ENCODE measurements around the gene NAV2.

Gene NAV2

DNA sequence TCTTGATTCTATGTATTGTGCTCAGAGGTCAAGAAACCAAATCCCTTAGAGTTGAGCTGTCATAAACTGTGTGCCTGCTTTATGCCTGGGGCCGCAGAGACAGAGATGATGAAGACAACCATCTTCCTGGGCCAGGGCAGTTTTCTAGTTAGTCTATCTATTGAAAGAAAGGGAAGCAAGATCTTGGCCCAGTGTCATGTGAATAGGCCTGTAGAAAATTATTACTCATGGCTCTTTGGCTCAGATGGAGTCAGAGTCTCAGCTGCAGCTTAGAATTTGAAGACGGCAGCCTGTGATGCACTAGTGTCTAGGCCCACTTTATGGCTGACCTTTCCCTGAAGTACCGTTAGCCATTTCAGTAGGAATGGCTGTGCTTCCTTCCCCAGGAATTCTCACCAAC lies 335.6 kb downstream of the NAV2 start:
- in situ Hi-C loops (cut with MboI; ENCODE audit: low pct_unique_long_range_greater_than_20kb, low sequenced_read_pairs, unreplicated experiment), result no loop called here
- TF ChIP-seq, protein P1, sequence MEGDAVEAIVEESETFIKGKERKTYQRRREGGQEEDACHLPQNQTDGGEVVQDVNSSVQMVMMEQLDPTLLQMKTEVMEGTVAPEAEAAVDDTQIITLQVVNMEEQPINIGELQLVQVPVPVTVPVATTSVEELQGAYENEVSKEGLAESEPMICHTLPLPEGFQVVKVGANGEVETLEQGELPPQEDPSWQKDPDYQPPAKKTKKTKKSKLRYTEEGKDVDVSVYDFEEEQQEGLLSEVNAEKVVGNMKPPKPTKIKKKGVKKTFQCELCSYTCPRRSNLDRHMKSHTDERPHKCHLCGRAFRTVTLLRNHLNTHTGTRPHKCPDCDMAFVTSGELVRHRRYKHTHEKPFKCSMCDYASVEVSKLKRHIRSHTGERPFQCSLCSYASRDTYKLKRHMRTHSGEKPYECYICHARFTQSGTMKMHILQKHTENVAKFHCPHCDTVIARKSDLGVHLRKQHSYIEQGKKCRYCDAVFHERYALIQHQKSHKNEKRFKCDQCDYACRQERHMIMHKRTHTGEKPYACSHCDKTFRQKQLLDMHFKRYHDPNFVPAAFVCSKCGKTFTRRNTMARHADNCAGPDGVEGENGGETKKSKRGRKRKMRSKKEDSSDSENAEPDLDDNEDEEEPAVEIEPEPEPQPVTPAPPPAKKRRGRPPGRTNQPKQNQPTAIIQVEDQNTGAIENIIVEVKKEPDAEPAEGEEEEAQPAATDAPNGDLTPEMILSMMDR (IDR thresholded peaks at IDR 0.05; ENCODE audit: extremely low read depth, insufficient read depth, missing control alignments), result no peak
- DNase-seq (ENCODE audit: low spot score), result no peak

DNA sequence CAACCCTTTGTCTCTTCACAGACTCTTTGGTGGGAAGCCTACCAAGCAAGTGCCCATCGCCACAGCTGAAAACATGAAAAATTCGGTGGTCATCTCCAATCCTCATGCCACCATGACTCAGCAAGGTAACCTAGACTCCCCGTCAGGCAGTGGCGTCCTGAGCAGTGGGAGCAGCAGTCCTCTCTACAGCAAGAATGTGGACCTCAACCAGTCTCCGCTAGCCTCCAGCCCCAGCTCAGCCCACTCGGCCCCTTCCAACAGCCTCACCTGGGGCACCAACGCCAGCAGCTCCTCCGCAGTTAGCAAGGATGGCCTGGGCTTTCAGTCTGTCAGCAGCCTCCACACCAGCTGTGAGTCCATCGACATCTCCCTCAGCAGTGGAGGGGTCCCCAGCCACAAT lies 336.1 kb downstream of the NAV2 start:
- no peak for DNase-seq (ENCODE audit: low spot score)
- TF ChIP-seq, protein P1 (IDR thresholded peaks at IDR 0.05; ENCODE audit: extremely low read depth, insufficient read depth, missing control alignments), result no peak
- in situ Hi-C loops (cut with MboI; ENCODE audit: low pct_unique_long_range_greater_than_20kb, low sequenced_read_pairs, unreplicated experiment), result no loop called here

DNA sequence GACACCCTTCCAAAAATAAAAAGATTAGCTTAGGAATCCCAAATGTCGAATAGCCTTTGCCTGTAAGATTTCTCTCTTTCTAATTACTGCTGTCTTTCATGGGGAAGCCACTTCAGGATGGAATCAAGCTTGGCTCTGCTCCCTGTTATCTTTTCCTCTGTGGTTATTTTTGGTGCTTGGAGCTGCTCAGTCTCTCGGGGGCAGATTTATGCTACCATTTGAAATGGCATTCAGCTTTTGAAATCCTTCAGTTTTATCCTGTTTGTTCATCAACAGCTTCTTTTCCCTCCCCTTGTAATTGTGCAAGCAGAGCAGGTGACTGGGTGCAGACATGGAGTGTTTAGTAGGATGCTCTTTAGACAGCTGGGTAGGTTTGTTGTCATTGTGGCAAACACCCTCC lies 336.6 kb downstream of the NAV2 start:
- DNase-seq (ENCODE audit: low spot score), result no peak

DNA sequence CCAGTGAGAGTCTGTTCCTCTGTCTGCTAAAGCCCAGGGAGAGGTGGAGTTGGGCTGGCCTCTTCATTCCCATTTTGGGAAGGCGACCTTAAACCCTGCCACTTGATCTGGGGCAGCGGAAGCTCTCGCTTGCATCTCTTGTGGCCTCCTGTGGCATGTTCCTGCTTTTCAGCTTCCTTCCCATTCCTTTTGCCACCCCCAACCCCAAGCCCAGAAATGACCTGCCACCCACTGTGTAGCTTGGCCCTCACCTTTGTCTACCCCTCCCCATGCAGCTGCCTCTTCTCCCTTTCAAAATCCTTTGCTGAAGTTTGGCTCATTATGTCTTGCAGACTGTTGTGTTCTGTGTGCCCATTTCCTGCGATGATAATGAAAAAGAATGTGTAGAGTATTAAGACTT lies 337.4 kb downstream of the NAV2 start:
- TF ChIP-seq, protein P1 (IDR thresholded peaks at IDR 0.05; ENCODE audit: extremely low read depth, insufficient read depth, missing control alignments), result no peak
- DNase-seq (ENCODE audit: low spot score), result no peak

More for the DNA sequence above, 336.6 kb downstream of the NAV2 start:
- in situ Hi-C loops (cut with MboI; ENCODE audit: low pct_unique_long_range_greater_than_20kb, low sequenced_read_pairs, unreplicated experiment), result no loop called here
- TF ChIP-seq, protein P1 (IDR thresholded peaks at IDR 0.05; ENCODE audit: extremely low read depth, insufficient read depth, missing control alignments), result no peak

DNA sequence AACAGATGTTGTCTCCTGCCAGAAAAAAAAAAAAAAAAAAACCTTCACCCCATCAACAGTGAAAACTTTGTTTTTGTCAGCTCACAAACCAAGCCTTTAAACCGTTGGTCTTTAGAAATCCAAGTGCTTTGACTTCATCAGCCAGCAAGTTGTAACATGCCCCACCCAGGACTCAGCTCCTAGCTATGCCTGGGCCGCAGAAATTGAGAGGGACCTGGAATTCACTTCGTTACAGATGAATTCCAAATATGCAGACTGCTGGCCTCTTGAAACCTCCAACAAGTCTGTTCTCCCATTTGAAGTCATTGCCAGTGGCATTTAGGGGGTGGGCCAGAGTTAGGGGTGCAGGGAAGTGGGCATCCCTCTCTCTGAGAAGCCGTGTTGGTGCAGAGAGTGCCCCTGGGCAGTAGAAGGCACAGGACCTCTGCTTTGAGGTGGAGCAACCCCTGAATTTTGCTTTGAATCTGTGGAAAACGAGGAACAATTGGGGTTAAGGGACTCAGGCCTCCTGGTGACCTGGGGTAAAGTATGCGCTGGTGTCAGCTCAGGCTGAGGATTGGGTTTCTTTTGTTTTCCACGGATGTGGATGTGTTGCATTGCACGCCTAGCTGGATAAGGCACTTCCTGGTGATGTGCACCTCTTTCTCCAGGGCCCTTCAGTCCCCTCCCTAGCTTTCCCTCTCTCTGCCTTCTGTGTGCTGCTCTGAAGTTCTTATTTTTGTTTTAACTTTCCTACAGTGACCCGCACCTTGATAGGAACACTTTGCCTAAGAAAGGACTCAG lies 338.1 kb downstream of the NAV2 start:
- TF ChIP-seq, protein P1 (IDR thresholded peaks at IDR 0.05; ENCODE audit: extremely low read depth, insufficient read depth, missing control alignments), result no peak
- no peak for DNase-seq (ENCODE audit: low spot score)
- in situ Hi-C loops (cut with MboI; ENCODE audit: low pct_unique_long_range_greater_than_20kb, low sequenced_read_pairs, unreplicated experiment), result no loop called here

More for the DNA sequence above, 337.4 kb downstream of the NAV2 start:
- in situ Hi-C loops (cut with MboI; ENCODE audit: low pct_unique_long_range_greater_than_20kb, low sequenced_read_pairs, unreplicated experiment), result no loop called here

DNA sequence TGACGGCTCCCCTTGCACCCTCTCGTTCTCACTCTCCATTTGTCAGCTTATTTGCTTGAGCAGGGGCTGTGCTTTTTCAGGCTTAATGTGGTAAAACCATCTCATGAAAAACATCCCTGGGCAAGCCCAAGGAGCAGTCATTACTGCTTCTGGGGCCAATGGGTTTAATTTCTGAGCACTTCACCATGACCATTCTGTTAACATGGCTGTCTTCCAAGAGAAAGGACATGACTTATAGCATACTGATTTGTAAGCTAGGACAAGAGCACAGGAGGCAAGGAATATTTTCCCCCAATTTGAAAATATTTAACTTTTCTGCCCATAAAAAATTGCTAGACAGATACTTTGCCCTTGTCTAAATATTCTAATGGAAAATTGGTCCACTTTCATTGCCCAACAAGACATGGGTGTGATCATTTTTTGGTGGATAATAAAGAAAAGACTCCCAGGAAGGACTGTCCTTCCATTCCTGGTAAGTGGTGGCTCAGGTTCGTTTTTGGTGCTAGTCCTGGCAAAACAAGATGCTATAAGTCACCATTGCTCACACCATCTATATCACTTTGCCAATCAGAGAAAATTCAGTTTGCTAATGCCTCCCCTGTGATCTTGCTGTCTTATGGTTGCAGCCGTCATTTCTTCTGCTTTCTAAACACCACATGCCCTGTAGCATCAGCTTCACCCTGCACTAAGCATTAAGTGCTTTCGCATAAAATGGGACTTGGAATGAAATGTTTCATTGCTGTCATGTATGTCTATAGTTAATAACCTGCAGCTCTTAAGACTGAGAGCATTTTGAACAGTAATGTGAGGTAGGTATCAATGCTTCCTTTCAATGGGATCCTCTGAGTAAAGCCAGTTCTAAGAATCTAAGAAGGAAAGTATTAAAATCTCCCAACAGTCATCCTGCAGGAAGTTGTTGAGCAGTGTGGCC lies 339.1 kb downstream of the NAV2 start:
- DNase-seq (ENCODE audit: low spot score), result no peak
- TF ChIP-seq, protein P1 (IDR thresholded peaks at IDR 0.05; ENCODE audit: extremely low read depth, insufficient read depth, missing control alignments), result no peak
- in situ Hi-C loops (cut with MboI; ENCODE audit: low pct_unique_long_range_greater_than_20kb, low sequenced_read_pairs, unreplicated experiment), result no loop called here

All from GM13977 (cell line).